NCI-H2107 (cell line): Measurements from ENCODE around the gene SDHAF3.
"Not testable (repeated sequence)": the region's sequence is repeated elsewhere in the genome, so short reads cannot be mapped to it uniquely, and the experiment has no call there.

Experiments used
- DNase-seq: peaks from one replicate; lab custom pipeline; 2025; lab: John Stamatoyannopoulos, UW

Gene SDHAF3

DNA sequence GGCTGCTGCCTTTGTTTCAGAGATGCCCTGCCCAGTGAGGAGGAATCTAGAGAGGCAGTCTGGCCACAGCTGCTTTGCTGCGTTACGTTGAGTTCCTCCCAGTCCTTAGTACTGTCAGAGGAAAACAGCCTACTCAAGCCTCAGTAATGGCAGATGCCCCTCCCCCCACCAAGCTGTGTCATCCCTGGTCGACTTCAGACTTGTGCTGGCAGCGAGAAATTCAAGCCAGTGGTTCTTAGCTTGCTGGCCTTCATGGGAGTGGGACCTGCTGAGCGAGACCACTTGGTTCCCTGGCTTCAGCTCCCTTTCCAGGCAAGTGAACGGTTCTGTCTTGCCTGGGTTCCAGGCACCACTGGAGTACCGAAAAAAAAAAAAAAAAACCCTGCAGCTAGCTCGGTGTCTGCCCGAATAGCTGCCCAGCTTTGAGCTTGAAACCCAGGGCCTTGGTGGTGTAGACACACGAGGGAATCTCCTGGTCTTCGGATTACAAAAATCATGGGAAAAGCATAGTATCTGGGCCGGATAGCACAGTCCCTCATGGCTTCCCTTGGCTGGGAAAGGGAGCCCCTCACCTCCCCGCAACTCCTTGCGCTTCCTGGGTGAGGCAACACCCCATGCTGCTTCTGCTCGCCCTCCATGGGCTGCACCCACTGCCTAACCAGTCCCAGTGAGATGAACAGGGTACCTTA is 9.1 kb downstream of the SDHAF3 start:
- no peak for DNase-seq

DNA sequence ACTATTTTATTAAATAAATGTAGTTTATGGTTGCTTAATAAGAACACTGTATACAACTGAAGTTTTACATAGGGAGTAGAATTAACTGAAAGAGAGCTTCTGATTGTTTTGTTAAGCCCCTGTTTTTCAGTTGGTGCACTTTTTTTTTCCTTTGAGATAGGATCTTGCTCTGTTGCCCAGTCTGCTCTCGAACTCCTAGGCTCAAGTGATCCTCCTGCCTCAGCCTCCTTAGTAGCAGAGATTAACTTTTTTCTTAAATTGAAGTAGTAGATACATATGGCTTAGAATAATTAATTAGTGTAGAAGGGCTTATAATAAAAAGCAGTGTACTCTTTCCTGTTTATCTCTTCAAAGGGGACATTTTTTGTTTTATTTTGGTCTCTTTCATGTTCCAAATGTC is 11.2 kb downstream of the SDHAF3 start:
- no peak for DNase-seq

DNA sequence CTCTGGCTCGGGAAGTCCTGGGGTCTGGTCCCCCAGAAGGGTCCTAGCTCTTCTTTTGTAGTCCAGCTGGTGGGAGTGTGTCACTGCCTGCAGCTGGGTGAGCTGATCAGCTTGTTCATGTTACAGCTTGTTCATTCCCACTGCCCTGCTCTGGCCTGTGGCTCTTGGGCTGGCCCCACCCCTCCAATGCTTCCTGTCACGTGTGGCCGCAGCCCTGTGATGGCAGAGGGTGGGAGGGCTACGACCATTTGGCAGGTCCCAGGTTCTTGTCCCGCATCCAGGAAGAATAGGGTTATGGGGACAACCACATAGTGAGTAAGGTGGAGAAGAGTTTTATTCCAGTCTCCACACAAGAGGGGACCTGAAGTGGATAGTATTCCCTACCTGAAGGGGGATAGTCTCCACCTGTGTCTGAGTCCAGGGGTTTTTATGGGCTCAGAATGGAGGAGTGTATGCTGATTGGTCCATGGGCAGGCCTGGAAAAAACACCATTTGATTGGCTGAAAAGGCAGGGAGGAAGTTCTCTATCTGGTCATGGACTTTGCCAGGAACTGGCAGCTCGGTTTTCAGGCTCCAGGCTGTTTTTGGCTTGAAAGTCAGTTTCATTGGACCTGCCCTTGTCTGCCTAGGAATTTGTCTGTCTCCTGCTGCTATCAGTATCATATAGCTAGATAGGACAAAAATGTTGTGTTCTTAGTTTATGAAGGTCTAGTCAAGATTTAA is 13.1 kb downstream of the SDHAF3 start:
- no peak for DNase-seq

DNA sequence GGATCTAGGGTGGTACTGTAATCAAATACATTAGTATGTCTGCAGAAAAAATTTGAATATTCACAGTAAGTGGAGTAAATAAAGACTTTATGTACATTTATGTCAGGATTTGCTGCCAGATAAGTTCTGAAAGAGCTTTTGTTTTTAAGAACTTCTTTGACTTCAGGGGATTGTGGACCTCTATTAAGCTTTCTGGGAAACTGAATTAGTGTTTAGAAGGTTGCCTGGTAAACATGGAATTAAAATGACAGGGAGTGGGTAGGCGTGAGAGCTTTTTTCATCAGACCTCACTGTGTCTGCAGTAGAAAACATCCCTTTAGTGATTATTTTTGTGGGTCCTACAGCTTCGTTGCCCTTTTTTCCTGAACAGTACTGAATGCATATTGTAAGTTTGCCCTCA is 15.7 kb downstream of the SDHAF3 start:
- no peak for DNase-seq

DNA sequence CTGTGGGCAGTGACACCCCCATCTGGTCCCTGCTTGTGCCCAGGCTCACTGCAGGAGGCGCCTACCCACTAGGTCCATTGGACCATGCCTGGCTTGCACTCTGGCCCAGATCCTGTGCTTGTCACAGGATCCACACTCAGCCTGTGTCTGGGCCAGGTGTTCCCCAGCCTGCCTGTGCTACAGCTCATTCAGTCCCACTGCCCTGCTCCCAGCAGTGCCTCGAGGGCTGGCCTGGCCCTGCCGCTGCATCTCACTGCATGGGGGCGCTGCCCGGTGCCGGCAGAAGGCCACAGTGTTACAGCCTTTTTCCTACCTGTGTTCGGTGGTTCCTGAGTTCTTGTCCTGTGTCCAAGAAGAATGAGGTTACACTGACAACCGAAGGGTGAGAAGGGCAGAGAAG is 21.3 kb downstream of the SDHAF3 start:
- no peak for DNase-seq

DNA sequence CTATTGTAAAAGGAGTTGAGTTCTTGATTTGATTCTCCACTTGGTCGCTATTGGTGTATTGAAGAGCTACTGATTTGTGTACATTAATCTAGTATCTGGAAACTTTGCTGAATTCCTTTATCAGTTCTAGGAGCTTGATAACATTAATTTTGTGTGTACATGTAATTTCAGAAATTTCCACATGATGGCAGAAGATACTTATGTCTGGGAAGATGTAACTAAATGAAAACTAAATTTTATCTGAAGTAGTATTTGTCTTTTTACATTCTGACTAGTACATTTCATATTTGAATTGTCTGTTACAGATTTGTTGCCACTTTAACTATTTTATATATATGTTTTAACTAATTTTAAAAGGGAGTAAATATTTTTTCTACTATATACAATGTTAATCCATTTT is 27.6 kb downstream of the SDHAF3 start:
- peak; percentile 5 for DNase-seq

DNA sequence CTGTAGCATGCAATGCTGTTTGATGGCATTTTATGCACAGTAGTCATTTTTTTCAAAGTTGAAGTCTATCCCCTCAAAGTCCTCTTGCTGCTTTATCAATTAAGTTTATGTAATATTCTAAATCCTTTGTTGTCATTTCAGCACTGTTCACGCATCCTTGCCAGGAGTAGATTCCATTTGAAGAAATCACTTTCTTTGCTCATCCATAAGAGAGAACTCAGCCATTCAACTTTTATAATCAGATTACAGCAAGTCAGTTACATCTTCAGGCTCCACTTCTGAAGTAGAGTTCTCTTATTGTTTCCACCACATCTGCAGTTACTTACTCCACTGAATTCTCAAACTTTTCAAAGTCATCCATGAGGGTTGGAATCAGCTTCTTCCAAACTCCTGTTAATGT is 32.3 kb downstream of the SDHAF3 start:
- no peak for DNase-seq

DNA sequence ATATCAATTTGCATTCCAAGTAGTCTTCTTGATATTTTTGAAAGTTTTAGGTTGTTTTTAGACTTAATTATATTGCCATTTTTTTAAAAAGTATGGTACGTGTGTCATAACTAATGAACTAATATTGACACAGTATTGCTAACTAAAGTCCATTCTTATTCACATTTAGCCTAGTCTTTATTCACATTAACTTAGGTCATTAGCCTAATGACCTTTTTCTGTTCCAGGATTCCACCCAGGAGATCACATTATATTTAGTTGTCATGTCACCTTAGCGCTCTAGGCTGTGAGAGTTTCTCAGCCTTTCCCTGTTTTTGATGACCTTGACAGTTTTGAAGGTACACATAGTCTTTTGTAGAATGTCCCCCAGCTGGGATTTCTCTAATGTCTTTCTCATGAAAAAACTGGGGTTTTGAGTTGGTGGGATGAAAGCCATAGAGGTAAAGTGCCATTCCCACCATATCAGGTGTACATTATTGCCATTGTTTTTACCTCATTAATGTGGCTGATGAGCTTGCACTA is 38.5 kb downstream of the SDHAF3 start:
- no peak for DNase-seq

DNA sequence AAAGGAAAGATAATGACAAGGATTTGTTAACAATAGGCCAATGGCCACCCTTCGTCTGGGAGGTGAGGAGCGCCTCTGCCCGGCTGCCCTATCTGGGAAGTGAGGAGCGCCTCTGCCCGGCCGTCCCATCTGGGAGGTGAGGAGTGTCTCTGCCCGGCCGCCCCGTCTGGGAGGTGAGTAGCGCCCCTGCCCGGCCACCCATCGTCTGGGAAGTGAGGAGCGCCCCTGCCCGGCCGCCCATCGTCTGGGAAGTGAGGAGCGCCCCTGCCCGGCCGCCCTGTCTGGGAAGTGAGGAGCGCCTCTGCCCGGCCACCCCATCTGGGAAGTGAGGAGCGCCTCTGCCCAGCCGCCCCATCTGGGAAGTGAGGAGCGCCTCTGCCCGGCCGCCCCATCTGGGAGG is 42.5 kb downstream of the SDHAF3 start:
- DNase-seq: not testable (repeated sequence)

DNA sequence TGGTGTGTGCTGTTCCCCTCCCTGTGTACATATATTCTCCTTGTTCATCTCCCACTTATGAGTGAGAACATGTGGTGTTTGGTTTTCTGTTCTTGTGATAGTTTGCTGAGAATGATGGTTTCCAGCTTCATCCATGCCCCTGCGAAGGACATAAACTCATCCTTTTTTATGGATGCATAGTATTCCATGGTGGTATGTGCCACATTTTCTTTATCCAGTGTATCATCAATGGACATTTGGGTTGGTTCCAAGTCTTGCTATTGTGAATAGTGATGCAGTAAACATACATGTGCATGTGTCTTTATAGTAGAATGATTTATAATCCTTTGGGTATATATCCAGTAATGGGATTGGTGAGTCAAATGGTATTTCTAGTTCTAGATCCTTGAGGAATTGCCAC is 44.1 kb downstream of the SDHAF3 start:
- DNase-seq: not testable (repeated sequence)

DNA sequence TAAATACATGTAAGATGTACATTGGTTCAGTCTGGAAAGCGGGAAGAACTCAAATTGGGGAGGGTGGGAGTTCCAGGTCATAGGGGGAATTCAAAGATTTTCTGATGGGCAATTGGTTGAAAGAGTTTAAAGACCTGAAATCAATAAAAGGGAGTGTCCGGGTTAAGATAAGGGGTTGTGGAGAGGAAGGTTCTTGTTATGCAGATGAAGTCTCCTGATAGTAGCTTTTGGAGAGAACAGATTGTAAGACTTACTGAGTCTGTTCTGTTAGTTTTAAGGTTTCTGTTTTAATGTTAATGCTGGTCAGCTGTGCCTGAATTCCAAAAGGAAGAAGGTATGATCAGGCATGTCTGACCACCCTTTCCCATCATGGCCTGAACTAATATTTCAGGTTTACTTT is 48.8 kb downstream of the SDHAF3 start:
- DNase-seq: no peak

DNA sequence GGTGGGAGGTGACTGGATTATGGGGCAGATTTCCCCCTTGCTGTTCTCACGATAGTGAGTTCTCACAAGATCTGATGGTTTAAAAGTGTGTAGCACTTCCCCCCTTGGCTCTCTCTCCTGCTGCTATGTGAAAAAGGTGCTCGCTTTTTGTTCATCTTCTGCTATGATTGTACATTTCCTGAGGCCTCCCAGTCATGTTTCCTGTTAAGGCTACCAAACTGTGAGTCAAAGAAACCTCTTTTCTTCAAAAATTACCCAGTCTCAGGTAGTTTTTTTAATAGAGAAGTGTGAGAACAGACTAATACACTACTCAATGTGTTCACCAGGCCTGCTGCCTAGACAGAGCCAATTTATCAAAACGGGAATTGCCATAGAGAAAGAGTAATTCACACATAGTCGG is 49.7 kb downstream of the SDHAF3 start:
- no peak for DNase-seq

DNA sequence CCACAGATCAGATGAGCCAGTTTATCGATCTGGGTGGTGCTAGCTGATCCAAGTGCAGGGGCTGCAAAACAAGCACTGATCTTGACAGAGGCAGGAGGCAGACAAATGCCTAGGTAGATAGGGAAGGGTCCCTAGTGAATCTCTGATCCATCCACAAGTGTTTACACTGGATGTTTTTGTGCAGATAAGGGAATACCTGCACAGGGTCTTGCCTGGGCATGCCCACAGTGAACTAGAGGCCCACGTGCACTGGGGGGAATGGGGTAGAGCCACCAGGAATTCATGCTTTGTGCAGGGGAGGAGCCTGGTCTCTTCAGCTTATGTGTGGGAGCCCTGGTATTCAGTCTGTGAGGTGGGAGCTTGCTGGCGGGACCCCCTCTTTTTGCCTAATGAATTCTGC is 50.3 kb downstream of the SDHAF3 start:
- DNase-seq: no peak

DNA sequence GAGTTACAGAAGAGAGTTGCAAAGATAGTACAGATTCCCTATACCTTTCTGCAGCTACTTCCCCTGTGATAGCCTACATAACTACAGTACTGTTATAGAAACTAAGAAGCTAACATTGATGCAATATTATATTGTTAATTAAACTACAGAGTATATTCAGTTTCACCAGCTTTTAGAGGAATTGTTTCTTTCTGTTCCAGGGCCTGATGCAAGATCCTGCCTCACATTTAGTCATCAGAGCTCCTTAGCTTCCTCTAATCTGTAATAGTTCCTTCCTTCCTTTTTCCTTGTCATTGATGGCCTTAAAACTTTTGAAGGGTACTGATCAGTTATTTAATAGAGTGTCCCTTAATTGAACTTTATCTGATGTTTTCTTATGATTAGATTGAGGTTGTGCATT is 56.8 kb downstream of the SDHAF3 start:
- DNase-seq: no peak

DNA sequence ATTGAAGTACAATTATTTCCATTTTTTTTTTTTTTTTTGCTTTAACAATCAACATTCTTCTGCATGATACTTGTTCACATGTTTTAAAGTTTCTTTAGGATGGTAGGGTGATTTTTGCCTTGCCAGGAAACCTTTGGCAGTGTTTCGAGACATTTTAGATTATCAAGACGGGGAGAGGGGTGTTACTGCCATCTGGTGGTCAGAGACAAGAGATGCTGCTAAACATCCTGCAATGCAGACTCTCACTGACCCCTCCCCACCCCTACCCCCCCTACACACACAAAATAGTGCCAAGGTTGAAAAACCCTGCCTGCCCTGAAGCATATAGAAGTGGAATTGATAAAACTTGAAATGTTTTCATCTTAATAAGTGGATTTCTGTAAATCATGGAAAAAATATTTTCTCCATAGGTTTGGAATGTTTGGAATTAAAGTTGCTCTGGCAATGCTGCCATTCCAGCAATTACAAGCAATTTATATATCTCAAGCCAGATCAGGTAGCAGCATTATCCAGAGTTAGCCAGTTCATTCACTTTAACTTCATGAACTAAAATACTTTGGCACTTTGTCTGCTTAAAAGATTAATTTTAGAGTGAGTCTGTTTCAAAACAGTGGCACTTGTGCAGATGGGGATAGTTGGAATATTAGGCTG is 62.1 kb downstream of the SDHAF3 start:
- DNase-seq: peak; percentile 24

DNA sequence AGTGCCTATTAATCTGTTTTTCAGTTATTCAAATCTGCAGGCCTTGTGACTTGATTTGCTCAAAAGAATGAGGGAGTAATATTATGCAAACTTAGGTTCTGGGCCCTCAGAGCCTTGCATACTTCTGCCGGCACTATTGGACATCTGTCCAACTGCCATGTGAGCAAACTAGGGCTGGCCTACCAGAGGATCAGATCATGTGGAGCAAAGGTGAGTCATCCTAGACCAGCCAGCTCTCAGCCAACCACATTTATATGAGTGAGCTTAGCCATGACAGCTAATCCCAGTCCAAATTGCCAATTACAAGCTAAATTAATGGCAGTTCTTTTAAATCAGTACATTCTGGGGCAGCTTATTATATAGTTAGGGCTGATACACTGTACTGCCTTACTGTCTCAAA is 69.6 kb downstream of the SDHAF3 start:
- no peak for DNase-seq

DNA sequence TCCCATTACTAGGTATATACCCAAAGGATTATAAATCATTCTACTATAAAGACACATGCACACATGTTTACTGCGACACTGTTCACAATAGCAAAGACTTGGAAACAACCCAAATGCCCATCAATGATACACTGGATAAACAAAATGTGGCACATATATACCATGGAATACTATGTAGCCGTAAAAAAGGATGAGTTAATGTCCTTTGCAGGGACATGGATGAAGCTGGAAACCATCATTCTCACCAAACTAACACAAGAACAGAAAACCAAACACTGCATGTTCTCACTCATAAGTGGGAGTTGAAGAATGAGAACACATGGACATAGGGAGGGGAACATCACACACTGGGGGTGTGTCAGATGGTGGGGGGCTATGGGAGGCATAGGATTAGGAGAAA is 78.7 kb downstream of the SDHAF3 start:
- not testable (repeated sequence) for DNase-seq

DNA sequence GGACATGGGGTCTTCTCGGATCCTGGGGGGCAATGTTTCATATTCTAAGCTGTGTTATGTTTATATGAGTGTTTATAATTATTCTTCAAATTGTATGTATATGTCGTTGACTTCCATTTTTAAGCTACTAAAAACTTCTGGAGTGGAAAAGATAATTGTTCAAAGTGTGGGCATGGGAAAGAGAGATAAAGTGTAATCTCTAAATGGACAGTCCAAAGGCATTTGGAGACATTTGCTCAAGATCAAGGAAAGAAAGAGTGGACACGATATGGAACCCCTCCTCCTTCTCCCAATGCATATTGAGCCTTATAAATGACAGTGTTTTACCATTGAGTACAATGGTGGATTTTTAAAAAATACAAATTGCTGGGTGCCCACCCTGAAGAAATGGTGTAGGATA is 81.1 kb downstream of the SDHAF3 start:
- no peak for DNase-seq

DNA sequence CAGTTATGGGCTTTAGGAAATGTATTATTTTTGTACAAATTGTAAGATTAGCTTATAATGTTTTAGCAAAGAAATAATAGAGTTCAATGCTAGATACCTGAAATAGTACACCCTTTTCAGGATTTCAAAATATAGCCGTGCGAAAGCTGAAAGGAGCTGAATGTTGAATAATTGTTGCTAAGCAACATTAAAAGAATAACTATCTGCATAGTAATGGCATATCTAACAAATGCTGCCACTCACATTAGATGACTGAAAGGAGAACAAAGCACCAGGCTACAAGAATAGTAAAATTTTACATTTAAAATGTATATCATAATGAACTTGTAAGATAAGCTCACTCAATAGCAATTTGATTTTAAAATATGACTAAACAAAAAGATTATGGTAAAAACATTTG is 82.5 kb downstream of the SDHAF3 start:
- DNase-seq: no peak

DNA sequence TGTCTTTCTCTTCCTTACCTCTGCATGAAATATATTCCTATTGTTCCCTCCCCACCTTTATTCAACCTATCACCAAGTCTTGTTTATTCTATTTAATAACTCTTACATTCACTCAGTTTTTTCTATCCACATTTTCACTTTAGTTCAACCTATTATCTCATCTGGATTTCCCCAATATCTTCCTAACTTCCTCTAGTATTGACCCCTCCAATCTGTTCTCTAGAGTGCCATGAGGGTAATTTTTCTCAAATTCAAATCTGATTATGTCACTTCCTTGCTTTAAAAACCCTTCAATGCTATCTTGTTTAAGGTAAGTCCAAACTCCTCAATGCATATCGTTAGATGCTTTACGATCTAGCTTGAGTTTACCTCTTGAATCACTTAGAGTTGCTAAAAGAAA is 86.5 kb downstream of the SDHAF3 start:
- no peak for DNase-seq

DNA sequence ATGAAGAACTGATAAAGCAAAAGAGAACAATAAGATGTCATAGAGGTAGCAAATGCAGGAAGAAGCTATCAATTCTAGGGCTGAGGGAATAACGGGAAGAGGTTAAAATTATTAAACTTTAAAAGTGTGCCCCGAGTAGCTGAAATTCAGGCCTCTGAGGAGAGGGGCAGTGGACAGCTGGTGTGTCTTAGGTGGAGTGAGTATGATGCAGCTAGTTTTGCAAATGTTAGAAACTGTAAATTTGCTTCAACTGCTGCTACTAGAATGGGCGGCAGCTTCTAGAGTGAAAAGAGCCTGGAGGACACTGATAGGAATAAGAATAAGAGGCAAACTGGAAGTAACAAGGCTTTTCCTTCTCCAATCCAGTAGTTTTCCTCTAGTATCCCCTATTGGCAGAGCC is 87.3 kb downstream of the SDHAF3 start:
- no peak for DNase-seq

DNA sequence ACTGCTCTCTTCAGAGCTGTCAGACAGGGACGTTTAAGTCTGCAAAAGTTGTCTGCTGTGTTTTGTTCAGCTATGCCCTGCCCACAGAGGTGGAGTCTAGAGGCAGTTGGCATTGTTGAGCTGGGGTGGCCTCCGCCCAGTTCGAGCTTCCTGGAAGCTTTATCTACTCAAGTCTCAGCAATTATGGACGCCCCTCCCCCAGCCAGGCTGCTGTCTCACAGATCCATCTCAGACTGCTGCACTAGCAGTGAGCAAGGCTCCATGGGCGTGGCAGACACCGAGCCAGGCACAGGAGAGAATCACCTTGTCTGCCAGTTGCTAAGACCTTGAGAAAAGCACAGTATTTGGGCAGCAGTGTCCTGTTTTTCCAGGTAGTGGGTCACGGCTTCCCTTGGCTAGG is 98.1 kb downstream of the SDHAF3 start:
- no peak for DNase-seq

DNA sequence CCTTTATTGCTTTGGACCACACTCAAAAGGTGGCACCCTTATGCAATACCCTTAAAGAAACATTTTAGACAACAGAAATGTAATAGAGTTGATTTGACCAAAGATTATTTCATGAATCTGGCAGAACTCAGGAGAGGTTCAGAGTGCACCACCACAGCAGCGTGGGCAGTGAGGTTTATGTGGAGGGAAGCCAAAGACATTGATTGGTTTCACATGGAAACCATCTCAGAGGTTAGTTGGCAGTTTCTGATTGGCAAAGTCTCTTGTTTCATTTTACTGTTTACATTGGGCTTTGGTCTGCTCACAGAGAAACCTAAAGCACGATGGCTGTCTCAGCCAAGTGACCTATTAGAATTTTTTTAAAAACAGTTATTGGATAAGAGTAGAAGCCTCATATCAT is 101.3 kb downstream of the SDHAF3 start:
- no peak for DNase-seq
